Measurements from ENCODE around the gene ECM2.

The ECM2 gene

GRCh38 chr9:92468206-92468605 is 67.6 kb downstream of the ECM2 start:
- Mint-ChIP-seq H3K4me1 (no peaks in the 10 kb centered on the region), H3K36me3 (no peaks in the 10 kb centered on the region), H3K4me3 (no peak overlapping the region), H3K27ac (no peak overlapping the region), H3K27me3 (no peaks in the 10 kb centered on the region), H3K9me3 (no peaks in the 10 kb centered on the region)
- ATAC-seq = no peak

- Mint-ChIP-seq H3K36me3 (no peaks in the 10 kb centered on the region), H3K27ac (no peak overlapping the region), H3K4me1 (no peaks in the 10 kb centered on the region), H3K27me3 (no peaks in the 10 kb centered on the region), H3K9me3 (no peaks in the 10 kb centered on the region), H3K4me3 (no peak overlapping the region)
- no peak for ATAC-seq
These were observed 68.3 kb downstream of the ECM2 start for GRCh38 chr9:92467511-92467910.

GRCh38 chr9:92467041-92467440 is 68.7 kb downstream of the ECM2 start:
- no peak for ATAC-seq
- no peaks in the 10 kb centered on the region for H3K9me3 Mint-ChIP-seq
- no peaks in the 10 kb centered on the region for H3K4me1 Mint-ChIP-seq
- H3K27ac Mint-ChIP-seq = no peak overlapping the region
- H3K36me3 Mint-ChIP-seq = no peaks in the 10 kb centered on the region
- no peak overlapping the region for H3K4me3 Mint-ChIP-seq
- H3K27me3 Mint-ChIP-seq = no peaks in the 10 kb centered on the region

- no peak for ATAC-seq
These were observed 71.8 kb downstream of the ECM2 start for GRCh38 chr9:92463984-92464383.

GRCh38 chr9:92463387-92463786 is 72.4 kb downstream of the ECM2 start:
- ATAC-seq = no peak
- H3K36me3 Mint-ChIP-seq = peaks cover 5% of the 10 kb centered on the region
- H3K27me3 Mint-ChIP-seq = no peaks in the 10 kb centered on the region
- H3K4me3 Mint-ChIP-seq = no peak overlapping the region
- no peak overlapping the region for H3K27ac Mint-ChIP-seq
- no peaks in the 10 kb centered on the region for H3K4me1 Mint-ChIP-seq
- H3K9me3 Mint-ChIP-seq = no peaks in the 10 kb centered on the region

More at GRCh38 chr9:92463984-92464383, 71.8 kb downstream of the ECM2 start:
- Mint-ChIP-seq H3K27ac (no peak overlapping the region), H3K4me3 (no peak overlapping the region), H3K9me3 (no peaks in the 10 kb centered on the region), H3K27me3 (no peaks in the 10 kb centered on the region), H3K36me3 (peaks cover 5% of the 10 kb centered on the region), H3K4me1 (no peaks in the 10 kb centered on the region)

GRCh38 chr9:92457576-92457975 is 78.2 kb downstream of the ECM2 start:
- no peak overlapping the region for H3K27ac Mint-ChIP-seq
- no peak for ATAC-seq
- no peak overlapping the region for H3K4me3 Mint-ChIP-seq
- H3K27me3 Mint-ChIP-seq = no peaks in the 10 kb centered on the region
- H3K36me3 Mint-ChIP-seq = peaks cover 5% of the 10 kb centered on the region
- no peaks in the 10 kb centered on the region for H3K9me3 Mint-ChIP-seq
- no peaks in the 10 kb centered on the region for H3K4me1 Mint-ChIP-seq

- ATAC-seq = no peak
- Mint-ChIP-seq H3K4me1 (no peaks in the 10 kb centered on the region), H3K27me3 (no peaks in the 10 kb centered on the region), H3K4me3 (no peak overlapping the region), H3K27ac (no peak overlapping the region), H3K9me3 (no peaks in the 10 kb centered on the region), H3K36me3 (no peaks in the 10 kb centered on the region)
These were observed 80.6 kb downstream of the ECM2 start for GRCh38 chr9:92455217-92455616.

GRCh38 chr9:92446536-92446935 is 89.3 kb downstream of the ECM2 start:
- Mint-ChIP-seq H3K4me1 (no peaks in the 10 kb centered on the region), H3K36me3 (no peaks in the 10 kb centered on the region), H3K9me3 (no peaks in the 10 kb centered on the region), H3K27me3 (no peaks in the 10 kb centered on the region), H3K4me3 (no peak overlapping the region), H3K27ac (no peak overlapping the region)
- no peak for ATAC-seq
